HCT116 (cell line): ENCODE measurements around the gene TDRD9. TPM values are rescaled to one million over a fixed set of nuclear protein-coding genes. Genes with fewer than 3 reads are reported as not detected.
A peak's percentile ranks its signal among the peaks of the same experiment; 100 is the strongest.

Source experiments
- ATAC-seq: fragments of 200-7000 bp; cut with Tn5 transposase; 2 replicates; pipeline ENCODE4 v1.9.1; 2020; ENCODE audit warnings: mild to moderate bottlenecking, moderate library complexity
- BruUV-seq: library from RNA; stranded (reverse); fragments of 400-500 nt; replicated peaks from 2 replicates; lab custom pipeline; 2021; lab: Mats Ljungman, UMichigan
- CTCF ChIA-PET: fragments of 300-600 bp; sonication (Branson Sonifier 250); formaldehyde crosslinking; loops from one replicate; lab custom pipeline; 2021; ENCODE audit warnings: antibody characterized with exemption; lab: Charles Lee
- POLR2A ChIA-PET: fragments of 300-600, 350-600 bp; sonication (Branson Sonifier 250); formaldehyde crosslinking; loops from one replicate; lab custom pipeline; 2021; ENCODE audit warnings: antibody characterized with exemption; lab: Charles Lee
- RAD21 ChIA-PET, 2 experiments: fragments of 300-600 bp; sonication (Branson Sonifier 250); formaldehyde crosslinking; loops; one replicate each; lab custom pipeline; 2023; ENCODE audit warnings: low total read pairs in 2 of 2; ENCODE audit not compliant: uncharacterized antibody in 2 of 2, unreplicated experiment in 2 of 2, low non-redundant PET in 1 of 2; lab: Charles Lee
- DNase-seq: peaks from one replicate; pipeline ENCODE4 v3.0.0-alpha.2; 2010; ENCODE audit warnings: low read depth, low spot score
- H2AFZ ChIP-seq: fragments of 200-600 bp; shearing (Covaris generic), sonication (generic); 2 replicates; pipeline ENCODE4 v1.6.1; 2017; ENCODE audit warnings: low read depth, mixed run types, mixed read lengths, antibody characterized with exemption, low read length; ENCODE audit not compliant: poor library complexity, severe bottlenecking
- H3K27ac ChIP-seq: 2 replicates; pipeline ENCODE4 v1.5.1; 2012; ENCODE audit warnings: low read depth, low read length
- H3K27me3 ChIP-seq: fragments of 200-600 bp; sonication (generic); 2 replicates; pipeline ENCODE4 v1.6.1; 2016; ENCODE audit warnings: mixed run types, low read length, mixed read lengths; ENCODE audit not compliant: insufficient read depth
- H3K36me3 ChIP-seq, 2 experiments: fragments of 200-500 bp in 1 of 2; fragments of 200-600 bp in 1 of 2; sonication (Bioruptor generic) in 1 of 2; sonication (generic) in 1 of 2; 2 replicates each; pipeline versions ENCODE4 v1.5.1 to v1.6.1; 2014 to 2016; ENCODE audit warnings: low read length in 2 of 2, inconsistent platforms in 1 of 2, mixed read lengths in 1 of 2, mixed run types in 1 of 2; ENCODE audit not compliant: insufficient read depth in 2 of 2, control insufficient read depth in 1 of 2
- H3K4me1 ChIP-seq, 2 experiments: fragments of 200-600 bp in 1 of 2; sonication (generic) in 1 of 2; 2 replicates each; pipeline versions ENCODE4 v1.5.1 to v1.6.1; 2012 to 2017; ENCODE audit warnings: low read length in 2 of 2, inconsistent platforms in 1 of 2, mild to moderate bottlenecking in 1 of 2, mixed read lengths in 1 of 2, mixed run types in 1 of 2, moderate library complexity in 1 of 2; ENCODE audit not compliant: insufficient read depth in 2 of 2, control insufficient read depth in 1 of 2
- H3K4me2 ChIP-seq: fragments of 200-600 bp; sonication (generic); 2 replicates; pipeline ENCODE4 v1.6.1; 2017; ENCODE audit warnings: mixed run types, low read length, mixed read lengths
- H3K4me3 ChIP-seq, 2 experiments: fragments of 200-600 bp in 1 of 2; sonication (generic) in 1 of 2; replicated peaks in 1 of 2; 2 replicates each; pipeline ENCODE4 v1.5.1; 2011 to 2016; ENCODE audit warnings: low read length in 2 of 2, control low read depth in 1 of 2, low read depth in 1 of 2, mild to moderate bottlenecking in 1 of 2, mixed read lengths in 1 of 2, mixed run types in 1 of 2
- H3K79me2 ChIP-seq: fragments of 200-600 bp; sonication (generic); 2 replicates; pipeline ENCODE4 v1.6.1; 2017; ENCODE audit warnings: mild to moderate bottlenecking, mixed run types, low read length, moderate library complexity, mixed read lengths; ENCODE audit not compliant: insufficient read depth
- H3K9ac ChIP-seq: fragments of 200-600 bp; sonication (generic); 2 replicates; pipeline ENCODE4 v1.6.1; 2016; ENCODE audit warnings: low read length, mixed read lengths
- H3K9me2 ChIP-seq: fragments of 200-600 bp; sonication (generic), shearing (Covaris generic); 2 replicates; pipeline ENCODE4 v1.6.1; 2017; ENCODE audit warnings: mixed run types, mild to moderate bottlenecking, moderate library complexity; ENCODE audit not compliant: insufficient read depth
- H3K9me3 ChIP-seq, 2 experiments: fragments of 200-500 bp in 1 of 2; fragments of 200-600 bp in 1 of 2; sonication (Bioruptor generic) in 1 of 2; sonication (generic) in 1 of 2; 2 replicates each; pipeline ENCODE4 v1.6.1; 2014 to 2017; ENCODE audit warnings: low read length in 2 of 2, mixed read lengths in 2 of 2, inconsistent platforms in 1 of 2, low read depth in 1 of 2, mild to moderate bottlenecking in 1 of 2, mixed run types in 1 of 2, moderate library complexity in 1 of 2; ENCODE audit not compliant: control insufficient read depth in 1 of 2, insufficient read depth in 1 of 2
- H4K20me1 ChIP-seq: fragments of 200-600 bp; sonication (generic), shearing (Covaris generic); 2 replicates; pipeline ENCODE4 v1.6.1; 2017; ENCODE audit warnings: mixed run types, mild to moderate bottlenecking, moderate library complexity; ENCODE audit not compliant: insufficient read depth
- CTCF ChIP-seq, 3 experiments: fragments of 200-600 bp in 1 of 3; sonication (generic) in 1 of 3; IDR thresholded peaks in 2 of 3; conservative IDR thresholded peaks in 1 of 3; 2 replicates each; pipeline ENCODE4 v1.5.1; 2012 to 2017; ENCODE audit warnings: low read depth in 2 of 3, low read length in 2 of 3, antibody characterized with exemption in 1 of 3, borderline replicate concordance in 1 of 3, control low read depth in 1 of 3, mild to moderate bottlenecking in 1 of 3, mixed read lengths in 1 of 3, mixed run types in 1 of 3, moderate library complexity in 1 of 3; ENCODE audit not compliant: insufficient read depth in 1 of 3
- EGR1 ChIP-seq: IDR thresholded peaks from 2 replicates; pipeline ENCODE4 v1.6.1; 2012; ENCODE audit warnings: low read depth
- ELF1 ChIP-seq: IDR thresholded peaks from 2 replicates; pipeline ENCODE4 v1.6.1; 2012; ENCODE audit warnings: low read depth, borderline replicate concordance
- EZH2 ChIP-seq: fragments of 200-600 bp; sonication (generic); IDR thresholded peaks from 2 replicates; pipeline ENCODE4 v1.6.1; 2017; ENCODE audit warnings: antibody characterized with exemption, mixed run types
- EZH2phosphoT487 ChIP-seq: fragments of 200-600 bp; IDR thresholded peaks from 2 replicates; pipeline ENCODE4 v1.6.1; 2018; ENCODE audit warnings: antibody characterized with exemption, borderline replicate concordance
- FOSL1 ChIP-seq: IDR thresholded peaks from 2 replicates; pipeline ENCODE4 v1.6.1; 2012; ENCODE audit warnings: low read depth
- POLR2A ChIP-seq: IDR thresholded peaks from 2 replicates; pipeline ENCODE4 v1.7.0; 2011; ENCODE audit warnings: borderline replicate concordance; ENCODE audit not compliant: insufficient read depth, insufficient read length; ENCODE audit errors: extremely low read depth
- SP1 ChIP-seq: IDR thresholded peaks from 2 replicates; pipeline ENCODE4 v1.6.1; 2012; ENCODE audit warnings: low read depth
- TCF7L2 ChIP-seq: IDR thresholded peaks from 2 replicates; pipeline ENCODE4 v1.7.0; 2011; ENCODE audit warnings: borderline replicate concordance, inconsistent platforms; ENCODE audit not compliant: insufficient read depth, insufficient read length; ENCODE audit errors: extremely low read depth
- ZNF274 ChIP-seq: fragments of 200-500 bp; sonication (Bioruptor generic); IDR thresholded peaks from 2 replicates; pipeline ENCODE4 v1.6.1; 2014; ENCODE audit warnings: mild to moderate bottlenecking, low read depth, low read length, inconsistent platforms
- intact Hi-C: fragments of 100-400 bp; cut with micrococcal nuclease; formaldehyde crosslinking; loops from 2 replicates; pipeline ENCODE4 v1.10.0; 2022
- total RNA-seq: library from RNA; stranded (reverse); gene quantifications from one replicate; pipeline ENCODE4 v1.2.1, GENCODE V29; 2021; ENCODE audit not compliant: unreplicated experiment
- TF ChIP-seq, protein P1 (sequence below): IDR thresholded peaks from 2 replicates; pipeline ENCODE4 v1.6.1; 2011; ENCODE audit warnings: mild to moderate bottlenecking, low read length, moderate library complexity; ENCODE audit not compliant: insufficient replicate concordance; ENCODE audit errors: extremely low read depth

Gene TDRD9
- total RNA-seq, 1 experiment from 2014 or later = not detected

DNA sequence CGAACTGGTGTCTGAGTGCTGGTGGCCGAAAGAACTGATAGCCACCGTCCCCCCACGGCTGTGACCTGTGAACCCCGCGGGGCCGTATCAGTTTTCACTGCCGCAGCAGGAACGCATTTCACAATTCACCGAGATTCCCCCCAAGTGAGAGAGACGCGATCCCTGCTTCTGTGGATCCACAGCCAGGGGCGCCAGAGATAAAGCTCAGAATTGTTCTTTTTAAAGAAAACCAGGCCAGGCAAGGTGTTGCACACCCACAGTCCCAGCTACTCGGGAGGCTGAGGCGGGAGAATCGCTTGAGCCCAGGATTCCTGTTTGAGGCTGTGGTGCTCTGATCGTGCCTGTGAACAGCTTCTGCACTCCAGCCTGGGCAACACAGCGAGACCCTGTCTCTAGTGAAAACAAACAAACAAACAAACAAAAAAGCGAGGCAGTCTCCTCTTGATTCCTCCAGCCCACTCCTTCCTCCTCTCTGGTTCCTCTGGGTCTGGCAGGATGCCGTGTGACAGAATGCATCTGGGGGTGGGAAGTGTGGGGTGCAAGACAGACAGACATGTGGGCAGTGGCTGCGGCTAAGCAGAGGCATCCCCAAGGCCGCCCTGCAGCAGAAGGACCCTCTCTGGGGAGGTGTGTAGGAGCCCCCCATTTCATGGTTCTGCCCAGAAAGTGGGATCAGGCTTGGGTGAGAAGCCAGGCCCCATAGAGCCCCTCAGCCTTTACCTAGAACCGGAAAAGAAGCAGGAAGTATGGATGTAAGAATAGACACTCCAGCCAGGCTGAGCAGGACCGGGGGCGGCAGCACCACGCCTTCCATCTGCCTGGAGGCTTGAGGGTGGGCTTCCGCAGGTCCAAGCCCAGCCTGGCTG, 41.7 kb upstream of the TDRD9 start:
- Histone ChIP-seq H3K79me2 (no peaks in the 10 kb centered on the region), H3K27ac (no peak overlapping the region), H3K4me3 (no peak overlapping the region), H3K9me3 (no peaks in the 10 kb centered on the region), H3K4me2 (no peak overlapping the region), H3K36me3 (no peaks in the 10 kb centered on the region), H4K20me1 (no peaks in the 10 kb centered on the region), H2AFZ (no peak overlapping the region), H3K27me3 (no peaks in the 10 kb centered on the region), H3K9ac (no peak overlapping the region), H3K4me1 (peaks cover 26 to 47% of the 10 kb centered on the region in 2 experiments), H3K9me2 (no peaks in the 10 kb centered on the region)
- ChIA-PET POLR2A (no interaction called here), RAD21 (no interaction called here), CTCF (interaction anchor here (5.6 kb wide), 1 partner anchor 14 kb away, joined by 30 read pairs; no protein-coding TSS in a partner anchor)
- intact Hi-C loops = no loop called here
- TF ChIP-seq CTCF (IDR thresholded peaks at IDR 0.05 in 2 of 3, conservative IDR thresholded peaks at IDR 0.05 in 1 of 3; ENCODE audit: borderline replicate concordance in 1 of 3, insufficient read depth in 1 of 3, low read depth in 2 of 3, low read length in 2 of 3) (0 out of 6 replicates have a peak, but pooled peaks of 1 of the 3 experiments have one; percentile 8), EGR1 (no peak)
- ATAC-seq (no peak), DNase-seq (no peak)
- no TSS peak for BruUV-seq

GRCh38 chr14:103887170-103887501, 41.1 kb upstream of the TDRD9 start:
- no peak overlapping the region for H3K4me3 ChIP-seq
- H4K20me1 ChIP-seq = no peaks in the 10 kb centered on the region
- H3K4me1 ChIP-seq = peaks cover 26 to 47% of the 10 kb centered on the region in 2 experiments
- H3K27me3 ChIP-seq = no peaks in the 10 kb centered on the region
- H3K9ac ChIP-seq = no peak overlapping the region
- H3K36me3 ChIP-seq = no peaks in the 10 kb centered on the region
- intact Hi-C loops = no loop called here
- H3K79me2 ChIP-seq = no peaks in the 10 kb centered on the region
- no peak overlapping the region for H3K4me2 ChIP-seq
- no peaks in the 10 kb centered on the region for H3K9me3 ChIP-seq
- H3K9me2 ChIP-seq = no peaks in the 10 kb centered on the region
- no TSS peak for BruUV-seq
- ChIA-PET RAD21 (no interaction called here), POLR2A (no interaction called here), CTCF (interaction anchor here (5.6 kb wide), 1 partner anchor 14 kb away, joined by 30 read pairs; no protein-coding TSS in a partner anchor)
- no peak overlapping the region for H3K27ac ChIP-seq
- DNase-seq = no peak
- no peak overlapping the region for H2AFZ ChIP-seq
- ATAC-seq = no peak
- TF ChIP-seq EZH2 (no peak), EGR1 (no peak), EZH2phosphoT487 (no peak), ELF1 (no peak), FOSL1 (no peak), POLR2A (no peak), CTCF (IDR thresholded peaks at IDR 0.05 in 2 of 3, conservative IDR thresholded peaks at IDR 0.05 in 1 of 3; ENCODE audit: borderline replicate concordance in 1 of 3, insufficient read depth in 1 of 3, low read depth in 2 of 3, low read length in 2 of 3) (no peak), SP1 (no peak), ZNF274 (no peak), TCF7L2 (no peak)
- TF ChIP-seq, protein P1, sequence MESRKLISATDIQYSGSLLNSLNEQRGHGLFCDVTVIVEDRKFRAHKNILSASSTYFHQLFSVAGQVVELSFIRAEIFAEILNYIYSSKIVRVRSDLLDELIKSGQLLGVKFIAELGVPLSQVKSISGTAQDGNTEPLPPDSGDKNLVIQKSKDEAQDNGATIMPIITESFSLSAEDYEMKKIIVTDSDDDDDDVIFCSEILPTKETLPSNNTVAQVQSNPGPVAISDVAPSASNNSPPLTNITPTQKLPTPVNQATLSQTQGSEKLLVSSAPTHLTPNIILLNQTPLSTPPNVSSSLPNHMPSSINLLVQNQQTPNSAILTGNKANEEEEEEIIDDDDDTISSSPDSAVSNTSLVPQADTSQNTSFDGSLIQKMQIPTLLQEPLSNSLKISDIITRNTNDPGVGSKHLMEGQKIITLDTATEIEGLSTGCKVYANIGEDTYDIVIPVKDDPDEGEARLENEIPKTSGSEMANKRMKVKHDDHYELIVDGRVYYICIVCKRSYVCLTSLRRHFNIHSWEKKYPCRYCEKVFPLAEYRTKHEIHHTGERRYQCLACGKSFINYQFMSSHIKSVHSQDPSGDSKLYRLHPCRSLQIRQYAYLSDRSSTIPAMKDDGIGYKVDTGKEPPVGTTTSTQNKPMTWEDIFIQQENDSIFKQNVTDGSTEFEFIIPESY = no peak
